Umbilical cord (tissue), 2 donors: ENCODE data around the gene KCNQ1OT1. TPM values are rescaled to one million over a fixed set of nuclear protein-coding genes. Genes with fewer than 3 reads are reported as not detected.

ENCODE experiments used
- DNase-seq: peaks from one replicate; pipeline ENCODE4 v3.0.0-alpha.2; 2015; ENCODE audit warnings: low spot score
- total RNA-seq: library from RNA; depleted of rRNA; stranded (reverse); fragments of >200 nt; gene quantifications from one replicate; pipeline ENCODE4 v1.2.3, GENCODE V29; 2014; ENCODE audit warnings: low replicate concordance; ENCODE audit not compliant: insufficient read depth

Gene KCNQ1OT1
- total RNA-seq: 21.9 TPM

- DNase-seq: peak; percentile 97
Measured at GRCh38 chr11:2699531-2700414, at the start of gene KCNQ1OT1. KCNQ1OT1 (minus strand) TSS chr11:2699994.

DNA sequence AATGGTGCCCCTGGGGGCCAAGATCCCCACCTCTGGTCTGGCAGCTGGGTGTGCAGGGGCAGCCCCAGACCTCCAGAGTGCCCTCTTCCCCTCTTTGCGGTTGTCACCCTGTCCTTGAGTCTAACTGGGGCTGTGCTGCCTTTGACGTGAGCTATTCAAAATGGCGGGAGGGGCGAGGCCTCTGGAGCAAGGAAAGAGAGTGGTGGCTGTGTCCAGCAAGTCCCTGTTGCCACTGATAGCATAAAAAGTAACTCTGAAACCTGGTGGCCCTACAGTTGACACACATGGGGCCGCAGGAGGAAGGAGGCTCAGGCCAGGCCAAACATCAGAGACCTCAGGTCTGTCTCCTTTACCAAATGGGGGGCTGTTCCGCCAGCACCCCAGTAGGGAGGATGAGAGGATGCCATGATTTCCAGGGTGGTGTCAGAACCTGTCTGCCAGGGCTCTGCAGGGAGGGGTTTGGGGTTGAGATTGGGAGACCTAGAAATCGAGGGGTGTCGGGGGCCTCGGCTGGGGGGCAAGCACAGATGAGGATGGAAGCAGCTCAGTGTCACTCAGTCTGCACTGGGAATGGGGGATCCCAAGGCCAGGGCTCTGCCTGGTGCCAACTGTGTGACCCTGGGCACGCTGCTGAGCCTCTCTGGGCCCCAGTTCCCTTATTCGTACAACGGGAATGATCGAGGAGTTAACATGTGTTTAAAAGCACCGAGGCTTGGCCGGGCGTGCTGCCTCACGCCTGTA is 49.2 kb upstream of the KCNQ1OT1 start:
- DNase-seq: no peak

DNA sequence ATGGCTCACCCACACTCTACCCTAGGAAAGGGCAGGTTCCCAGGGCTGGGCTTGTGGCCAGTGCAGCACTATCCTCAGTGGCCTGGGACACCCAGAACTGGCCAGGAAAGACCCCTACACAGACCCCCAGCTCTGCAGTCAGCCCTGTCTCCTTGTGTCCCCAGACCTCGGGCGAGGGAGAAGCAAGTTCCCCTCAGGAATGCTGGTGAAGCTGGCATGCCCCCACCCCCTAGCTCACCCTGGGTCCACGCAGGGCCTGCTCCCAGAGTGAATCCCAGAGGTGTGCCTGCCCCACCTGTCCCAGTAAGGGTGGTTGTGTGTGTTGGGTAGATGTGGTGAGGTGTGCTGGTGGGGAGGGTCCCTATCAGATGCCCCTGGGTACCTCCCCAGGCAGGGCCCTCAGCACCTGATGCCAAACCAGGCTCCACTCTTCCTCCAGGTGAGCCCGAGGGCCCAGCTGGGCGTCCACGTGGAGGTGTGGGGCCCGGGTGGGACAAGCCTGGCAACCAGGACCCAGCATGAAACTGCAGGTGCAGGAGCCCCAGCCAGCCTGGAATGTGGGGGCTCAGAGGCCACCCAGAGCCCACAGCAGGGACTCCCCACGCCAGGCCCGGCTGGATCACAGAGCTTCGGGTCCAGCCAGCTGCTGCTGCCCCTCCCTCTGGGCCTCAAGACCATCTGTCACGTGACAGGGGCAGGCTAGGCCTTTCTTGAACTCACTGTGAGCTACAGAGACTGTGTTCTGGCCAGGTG is 48.4 kb upstream of the KCNQ1OT1 start:
- no peak for DNase-seq

GRCh38 chr11:2747248-2748027 is 47.6 kb upstream of the KCNQ1OT1 start:
- DNase-seq: no peak

DNA sequence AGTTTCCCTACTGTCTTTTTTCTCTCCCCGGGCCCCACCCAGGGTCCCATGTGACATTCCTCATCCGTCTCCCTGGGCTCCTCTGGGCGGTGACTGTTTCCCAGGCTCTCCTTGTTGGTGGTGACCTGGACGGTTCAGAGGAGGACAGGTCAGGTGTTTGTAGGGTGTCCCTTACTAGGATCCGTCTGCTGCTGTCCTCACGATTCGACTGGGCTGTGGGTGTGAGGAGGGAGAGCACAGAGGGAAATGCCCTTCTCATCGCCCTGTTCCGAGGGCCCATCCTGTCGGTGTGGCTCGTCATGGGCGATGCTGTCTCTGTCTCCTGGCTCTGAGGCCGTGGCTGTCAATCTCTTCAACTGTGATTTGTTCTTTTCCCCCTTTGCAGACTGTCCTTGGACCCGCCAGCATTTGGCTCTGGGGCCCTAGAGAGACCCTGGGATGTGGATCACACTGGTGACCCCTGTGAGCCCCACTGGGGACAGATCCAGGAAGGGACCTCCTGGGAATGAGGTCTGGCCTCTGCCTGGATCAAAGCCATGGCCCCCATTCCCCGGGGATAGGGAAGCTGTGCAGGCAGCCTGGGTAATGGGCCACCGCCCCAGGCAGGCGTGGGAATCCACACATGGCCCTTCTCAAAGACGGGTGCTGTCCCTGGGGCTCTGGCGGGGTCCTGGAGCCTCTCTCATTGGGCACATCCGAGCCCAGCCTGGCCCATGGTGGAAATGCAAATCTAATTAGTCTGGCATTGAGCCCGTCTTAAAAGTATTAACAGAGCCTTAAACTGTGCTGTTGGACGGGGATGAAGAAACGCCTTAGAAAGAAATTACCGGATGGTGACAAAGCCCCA is 46.8 kb upstream of the KCNQ1OT1 start:
- DNase-seq: no peak

DNA sequence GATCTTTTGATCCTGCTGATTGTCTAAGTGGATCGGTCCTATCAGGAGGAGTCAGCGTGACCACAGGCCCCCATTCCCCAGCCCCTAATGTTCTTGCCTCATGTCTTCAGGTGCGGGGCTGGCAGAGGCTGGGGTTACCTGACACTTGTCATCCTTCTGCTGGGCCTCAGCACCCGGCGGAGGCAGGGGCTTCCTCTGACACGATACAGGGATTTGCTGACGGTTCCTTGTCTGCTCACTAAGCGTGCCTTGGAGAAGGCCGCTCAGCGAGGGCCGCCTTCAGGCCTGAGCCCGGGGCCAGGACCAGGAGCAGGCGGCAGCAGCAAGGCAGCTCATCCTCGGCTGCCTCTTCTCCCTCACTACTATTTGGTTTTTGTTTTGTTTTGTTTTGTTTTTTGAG is 45.7 kb upstream of the KCNQ1OT1 start:
- DNase-seq: no peak

DNA sequence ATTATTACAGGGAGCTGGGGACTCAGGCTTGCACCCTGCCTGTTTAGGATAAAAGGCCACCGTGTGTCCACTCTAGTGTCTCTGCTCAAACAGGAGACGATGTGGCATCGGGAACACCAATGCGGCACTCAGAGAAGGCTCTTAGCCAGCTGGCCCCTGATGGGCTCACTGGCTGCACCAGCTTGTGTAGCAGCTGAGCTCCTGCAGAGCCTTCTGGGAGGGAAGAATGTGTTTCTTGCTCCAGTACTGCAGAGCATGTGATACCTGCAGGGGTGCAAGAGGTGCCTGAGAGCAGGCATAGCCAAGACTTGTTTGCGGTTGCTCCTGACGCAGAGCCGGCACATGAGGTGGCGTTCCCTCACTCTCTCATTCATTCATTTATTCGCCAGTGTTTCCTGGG is 44.4 kb upstream of the KCNQ1OT1 start:
- DNase-seq: no peak

- no peak for DNase-seq
Measured at GRCh38 chr11:2743427-2744110, 43.8 kb upstream of the KCNQ1OT1 start.

DNA sequence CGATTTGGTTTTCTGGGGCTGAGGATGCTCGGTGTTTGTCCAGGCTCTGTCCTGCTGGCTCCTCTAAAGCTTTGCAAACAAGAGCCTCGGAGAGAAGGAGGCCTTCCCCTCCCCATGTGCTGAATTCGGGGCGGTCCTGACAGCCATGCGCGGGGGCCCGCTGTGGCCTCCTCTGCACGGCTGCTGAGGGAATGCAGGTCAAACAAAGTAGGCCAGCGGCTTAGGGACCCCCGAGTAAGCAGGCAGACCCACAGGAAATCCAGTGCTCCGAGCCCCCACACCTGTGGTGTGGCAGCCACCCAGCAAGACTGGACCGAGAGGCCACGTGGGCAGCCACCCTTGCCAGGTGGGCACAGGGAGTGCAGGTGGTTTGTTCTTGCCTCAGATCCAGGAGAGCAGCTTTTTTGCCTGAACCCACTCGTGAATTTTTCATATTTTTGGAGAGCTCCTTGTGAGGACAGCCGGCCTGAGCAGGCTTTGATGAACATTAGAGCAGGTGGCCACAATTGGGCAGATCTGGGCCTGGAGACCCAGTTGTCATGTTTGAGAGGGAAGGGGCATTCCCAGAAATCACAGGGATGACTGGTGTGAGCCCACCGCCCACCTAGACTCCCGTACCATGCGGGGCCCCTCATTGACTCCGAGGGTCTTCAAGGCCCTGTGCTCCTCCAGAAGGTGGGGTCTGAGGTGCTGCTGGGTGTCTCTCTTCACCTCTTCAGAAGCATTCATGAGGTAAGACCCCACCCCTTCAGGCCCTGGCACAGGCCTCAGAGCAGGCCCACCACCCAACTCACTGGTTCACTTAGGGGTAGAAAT is 43.0 kb upstream of the KCNQ1OT1 start:
- DNase-seq: no peak

DNA sequence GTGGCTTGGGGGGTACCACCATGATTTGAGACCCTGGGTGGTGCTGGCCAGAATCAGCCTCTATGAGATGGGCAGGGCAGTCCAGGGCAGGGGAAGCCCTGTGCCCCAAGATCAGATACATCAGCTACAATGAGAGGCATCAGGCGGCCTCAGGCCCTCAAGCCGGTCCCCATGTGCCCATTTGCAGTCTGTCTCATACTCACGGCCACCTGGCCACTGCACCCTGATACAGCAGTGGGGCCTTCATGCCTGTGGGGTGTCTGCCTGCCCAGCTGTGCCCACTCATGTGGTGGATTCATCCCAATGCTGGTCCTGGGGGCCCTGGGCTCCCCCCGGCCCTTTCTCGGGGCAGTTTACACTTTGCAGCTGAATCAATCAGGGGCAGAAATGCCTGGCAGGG is 42.4 kb upstream of the KCNQ1OT1 start:
- DNase-seq: no peak

- peak; percentile 80 for DNase-seq
Measured at GRCh38 chr11:2741377-2742131, 41.8 kb upstream of the KCNQ1OT1 start.

DNA sequence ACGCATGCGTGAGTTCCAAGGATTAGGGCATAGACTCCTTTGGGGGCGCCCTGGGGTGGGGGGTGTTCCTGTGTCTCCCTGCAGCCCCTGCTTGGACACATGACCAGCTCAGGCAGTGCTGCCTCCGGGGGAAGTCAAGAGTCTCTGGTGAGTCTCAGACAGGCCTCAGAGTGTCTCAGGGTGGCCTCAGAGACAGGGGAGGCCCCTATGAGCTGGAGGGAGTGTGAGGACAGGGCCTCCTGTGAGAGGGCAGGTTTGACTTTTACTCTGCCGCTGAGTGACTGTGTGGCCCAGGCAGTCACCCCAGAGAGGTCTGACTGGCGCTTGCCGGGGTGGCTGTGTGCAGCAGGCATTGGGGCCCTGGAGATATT is 41.2 kb upstream of the KCNQ1OT1 start:
- no peak for DNase-seq

DNA sequence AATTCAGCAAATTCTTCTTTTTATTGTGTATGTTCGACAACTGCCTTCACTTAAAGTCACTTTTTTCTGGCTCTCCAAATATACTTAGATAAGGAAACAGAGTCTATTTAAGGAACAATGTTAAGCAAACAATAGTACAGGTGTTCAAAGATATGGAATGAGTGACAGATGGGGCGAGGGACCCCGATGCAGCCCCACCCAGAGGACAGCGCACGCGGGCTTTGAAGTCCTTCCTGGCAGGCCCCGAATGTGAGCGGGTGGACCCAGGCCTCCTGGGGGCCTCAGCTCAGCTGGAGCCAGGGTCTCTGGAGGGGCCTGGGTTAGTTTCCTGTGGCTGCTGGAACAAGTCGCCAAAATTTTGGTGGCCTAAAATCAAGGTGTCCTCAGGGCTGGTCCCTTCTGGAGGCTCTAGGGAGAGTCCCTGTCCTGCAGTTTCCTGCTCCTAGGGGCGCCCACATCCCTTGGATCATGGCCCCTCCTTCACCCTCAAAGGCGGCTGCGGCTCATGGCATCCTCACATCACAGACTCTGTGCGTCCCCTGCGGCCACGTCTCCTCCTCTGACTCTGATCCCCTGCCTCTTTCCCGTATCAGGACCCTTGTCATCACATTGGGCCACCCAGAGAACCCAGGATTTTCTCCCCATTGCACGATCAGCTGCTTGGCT is 40.6 kb upstream of the KCNQ1OT1 start:
- DNase-seq: no peak

DNA sequence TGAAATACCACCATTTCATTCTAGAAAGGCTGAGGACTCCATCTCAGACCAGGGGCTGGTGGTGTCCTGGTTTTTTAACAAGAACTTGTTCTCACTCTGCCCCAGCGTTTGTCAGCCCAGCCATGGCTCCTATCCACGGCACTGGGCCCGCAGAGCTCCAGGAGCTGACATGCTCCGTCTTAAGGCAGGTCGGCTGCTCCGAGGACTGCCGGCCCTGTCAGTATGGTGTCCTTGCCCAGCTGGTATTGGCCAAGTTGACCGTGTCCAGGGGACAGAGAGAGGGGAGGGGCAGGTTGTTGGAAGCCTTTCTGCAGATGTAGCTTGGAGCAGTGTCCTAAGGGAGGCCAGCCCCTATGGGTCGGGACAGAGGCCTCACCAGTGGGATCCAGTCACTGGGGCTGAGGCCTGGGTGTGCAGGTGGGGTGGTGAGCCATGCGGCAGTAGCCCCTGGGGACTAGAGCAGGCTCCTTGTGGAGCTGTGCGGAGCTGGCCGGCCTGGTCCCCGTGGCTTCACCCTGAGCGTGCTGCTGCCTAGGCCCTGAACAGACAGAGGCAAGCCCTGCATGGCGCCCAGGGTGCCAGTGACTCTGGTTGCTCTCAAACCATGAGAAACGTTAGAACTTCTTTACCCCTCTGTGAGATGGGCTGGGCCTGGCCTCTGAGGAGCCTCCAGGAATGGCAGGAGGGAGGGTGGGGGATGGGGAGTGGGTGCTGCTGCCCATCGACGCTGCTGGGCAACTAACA is 39.9 kb upstream of the KCNQ1OT1 start:
- DNase-seq: no peak

- DNase-seq: no peak
Measured at GRCh38 chr11:2738551-2739431, 39.0 kb upstream of the KCNQ1OT1 start.

DNA sequence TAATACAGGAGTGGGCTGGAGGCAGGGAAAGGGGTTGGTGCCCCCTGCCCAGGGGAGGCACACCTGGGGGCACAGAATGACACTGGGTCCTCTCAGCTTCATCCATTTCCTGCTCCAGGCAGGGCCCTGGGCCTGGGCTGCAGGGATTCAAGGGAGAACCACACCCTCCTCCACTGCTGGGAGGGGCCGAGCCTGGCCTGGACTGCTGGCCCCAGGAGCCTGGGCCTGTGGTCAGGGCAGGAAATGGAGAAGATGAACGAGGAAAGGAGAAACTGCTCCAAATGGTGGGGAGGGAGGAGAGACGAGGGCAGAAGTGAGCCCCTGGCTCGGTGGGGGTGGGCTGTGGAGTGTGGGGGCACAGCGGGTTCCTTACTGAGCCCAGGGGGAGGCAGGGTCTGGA is 38.1 kb upstream of the KCNQ1OT1 start:
- DNase-seq: peak; percentile 71
